OCI-LY1 (cell line): ENCODE results near the gene TUB.

ENCODE experiments used
- H2AFZ ChIP-seq: fragments of 200-600 bp; sonication (generic), shearing (Covaris generic); 2 replicates; pipeline ENCODE4 v1.6.0; 2014; ENCODE audit warnings: antibody characterized with exemption, mild to moderate bottlenecking, low read length
- H3F3A ChIP-seq: fragments of 200-600 bp; sonication (generic), shearing (Covaris generic); 2 replicates; pipeline ENCODE4 v1.6.0; 2014; ENCODE audit warnings: mild to moderate bottlenecking, antibody characterized with exemption, low read length, moderate library complexity; ENCODE audit not compliant: insufficient read depth
- H3K27ac ChIP-seq: fragments of 200-600 bp; sonication (generic); 2 replicates; pipeline ENCODE4 v1.5.1; 2014; ENCODE audit warnings: low read length, mixed run types, mild to moderate bottlenecking, low read depth; ENCODE audit not compliant: poor library complexity, severe bottlenecking
- H3K27me3 ChIP-seq: fragments of 200-600 bp; sonication (generic); 2 replicates; pipeline ENCODE4 v1.6.0; 2014; ENCODE audit warnings: antibody characterized with exemption, mild to moderate bottlenecking, low read length, moderate library complexity; ENCODE audit not compliant: insufficient read depth
- H3K36me3 ChIP-seq: fragments of 200-600 bp; sonication (generic); 2 replicates; pipeline ENCODE4 v1.6.1; 2014; ENCODE audit warnings: mild to moderate bottlenecking, antibody characterized with exemption, low read length, moderate library complexity, mixed read lengths; ENCODE audit not compliant: insufficient read depth
- H3K4me1 ChIP-seq: fragments of 200-600 bp; sonication (generic); 2 replicates; pipeline ENCODE4 v1.5.1; 2014; ENCODE audit warnings: mild to moderate bottlenecking, low read length, moderate library complexity; ENCODE audit not compliant: insufficient read depth, severe bottlenecking
- H3K4me2 ChIP-seq: fragments of 200-600 bp; sonication (generic), shearing (Covaris generic); 2 replicates; pipeline ENCODE4 v1.6.1; 2014; ENCODE audit warnings: low read length
- H3K4me3 ChIP-seq: fragments of 200-600 bp; sonication (generic); 2 replicates; pipeline ENCODE4 v1.5.1; 2014; ENCODE audit warnings: low read length, low read depth, mild to moderate bottlenecking, mixed read lengths; ENCODE audit not compliant: poor library complexity, severe bottlenecking
- H3K79me2 ChIP-seq: fragments of 200-600 bp; shearing (Covaris generic); 2 replicates; pipeline ENCODE4 v1.6.1; 2016; ENCODE audit warnings: mixed run types, low read length, mixed read lengths; ENCODE audit not compliant: insufficient read depth
- H3K9ac ChIP-seq: fragments of 200-600 bp; sonication (generic), shearing (Covaris generic); 2 replicates; pipeline ENCODE4 v1.6.1; 2014; ENCODE audit warnings: mild to moderate bottlenecking, low read length, mixed read lengths
- H3K9me2 ChIP-seq: fragments of 200-600 bp; sonication (generic), shearing (Covaris generic); 2 replicates; pipeline ENCODE4 v1.6.1; 2014; ENCODE audit warnings: low read depth, mild to moderate bottlenecking, low read length, mixed read lengths
- H3K9me3 ChIP-seq: fragments of 200-600 bp; shearing (Covaris generic); 2 replicates; pipeline ENCODE4 v1.6.1; 2014; ENCODE audit warnings: low read length, mixed read lengths
- H4K20me1 ChIP-seq: fragments of 200-600 bp; sonication (generic), shearing (Covaris generic); 2 replicates; pipeline ENCODE4 v1.6.0; 2016; ENCODE audit warnings: mild to moderate bottlenecking, low read length; ENCODE audit not compliant: insufficient read depth
- CTCF ChIP-seq: fragments of 200-600 bp; sonication (generic), shearing (Covaris generic); IDR thresholded peaks from 2 replicates; pipeline ENCODE4 v1.5.1; 2017; ENCODE audit warnings: mild to moderate bottlenecking, antibody characterized with exemption, low read length, moderate library complexity, mixed read lengths
- EZH2 ChIP-seq: fragments of 200-600 bp; sonication (generic), shearing (Covaris generic); IDR thresholded peaks from 2 replicates; pipeline ENCODE4 v1.8.0; 2017; ENCODE audit warnings: borderline replicate concordance, mixed run types, mild to moderate bottlenecking, antibody characterized with exemption, low read length, moderate library complexity, mixed read lengths

The TUB gene

DNA sequence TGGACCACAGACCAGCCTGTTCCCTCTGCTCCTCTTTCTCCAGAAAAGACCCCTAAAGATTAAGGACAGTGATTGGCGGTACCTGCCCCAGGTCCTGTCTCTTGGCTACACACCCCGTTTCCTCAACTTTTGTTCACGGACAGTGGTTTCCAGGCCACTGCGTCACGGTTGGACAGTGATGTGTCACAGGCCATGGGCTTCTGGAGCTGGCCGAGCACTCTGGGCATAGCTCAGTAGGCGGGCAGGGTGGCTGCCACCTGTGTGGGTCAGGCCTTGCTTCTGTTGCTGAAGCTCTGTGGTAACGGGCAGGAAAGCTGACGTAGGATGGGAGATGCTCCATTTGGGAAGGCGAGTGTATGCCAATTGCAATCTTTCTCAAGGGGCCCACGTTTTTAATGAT lies 13.6 kb downstream of the TUB start:
- H3K4me3 ChIP-seq = no peak overlapping the region
- no peaks in the 10 kb centered on the region for H3K36me3 ChIP-seq
- no peaks in the 10 kb centered on the region for H3K79me2 ChIP-seq
- H4K20me1 ChIP-seq = no peaks in the 10 kb centered on the region
- no peaks in the 10 kb centered on the region for H3F3A ChIP-seq
- H3K4me2 ChIP-seq = no peak overlapping the region
- no peak for TF ChIP-seq CTCF
- no peak for TF ChIP-seq EZH2
- no peaks in the 10 kb centered on the region for H3K4me1 ChIP-seq
- no peak overlapping the region for H3K27ac ChIP-seq
- no peaks in the 10 kb centered on the region for H3K9me2 ChIP-seq
- H2AFZ ChIP-seq = no peak overlapping the region
- H3K9ac ChIP-seq = no peak overlapping the region
- H3K27me3 ChIP-seq = no peaks in the 10 kb centered on the region
- no peaks in the 10 kb centered on the region for H3K9me3 ChIP-seq

GRCh38 chr11:8095371-8095770 lies 14.4 kb downstream of the TUB start:
- H3K4me2 ChIP-seq = no peak overlapping the region
- no peaks in the 10 kb centered on the region for H3K4me1 ChIP-seq
- no peaks in the 10 kb centered on the region for H3K79me2 ChIP-seq
- no peaks in the 10 kb centered on the region for H3K9me3 ChIP-seq
- H3K27me3 ChIP-seq = no peaks in the 10 kb centered on the region
- no peak for TF ChIP-seq CTCF
- no peak for TF ChIP-seq EZH2
- no peaks in the 10 kb centered on the region for H3F3A ChIP-seq
- H3K9ac ChIP-seq = no peak overlapping the region
- H3K36me3 ChIP-seq = no peaks in the 10 kb centered on the region
- no peak overlapping the region for H3K4me3 ChIP-seq
- no peak overlapping the region for H2AFZ ChIP-seq
- no peaks in the 10 kb centered on the region for H3K9me2 ChIP-seq
- H4K20me1 ChIP-seq = no peaks in the 10 kb centered on the region
- H3K27ac ChIP-seq = no peak overlapping the region

DNA sequence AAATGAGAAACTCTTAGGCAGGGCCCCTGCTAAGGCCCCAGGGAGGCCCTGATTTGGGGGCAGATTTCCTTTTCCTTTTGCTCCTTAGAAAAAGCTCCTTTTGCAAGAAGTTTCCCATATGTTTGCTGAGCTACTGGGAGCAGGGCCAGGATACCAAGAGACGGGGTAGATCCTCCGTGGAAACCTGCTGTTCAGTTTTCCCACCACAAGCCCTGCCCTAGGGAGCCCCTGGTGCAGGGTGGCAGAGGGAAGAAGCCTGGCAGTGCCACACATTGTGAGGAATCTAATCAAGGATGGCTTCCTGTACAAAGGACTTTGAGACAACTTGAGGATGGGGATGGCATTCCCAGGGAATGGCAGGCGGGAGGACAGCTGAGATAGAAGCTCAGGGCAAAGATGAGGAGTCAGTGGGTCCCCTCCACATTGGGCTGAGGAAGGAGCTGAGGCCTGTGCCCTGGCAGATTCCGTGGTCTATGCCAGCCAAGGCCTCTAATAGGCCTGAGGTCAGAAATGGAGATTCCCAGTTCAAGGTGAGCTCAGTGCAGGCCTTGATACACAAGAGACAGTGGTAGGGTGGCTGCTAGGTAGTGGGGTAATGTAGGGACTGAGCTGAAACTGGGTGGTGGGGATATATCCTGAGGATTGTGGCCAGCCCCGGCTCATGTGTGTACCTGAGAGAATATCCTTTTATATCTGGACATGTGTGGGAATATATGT lies 15.0 kb downstream of the TUB start:
- Histone ChIP-seq H3K9me3 (no peaks in the 10 kb centered on the region), H3K27ac (no peak overlapping the region), H3K4me1 (no peaks in the 10 kb centered on the region), H4K20me1 (no peaks in the 10 kb centered on the region), H3K79me2 (no peaks in the 10 kb centered on the region), H2AFZ (no peak overlapping the region), H3K9ac (no peak overlapping the region), H3F3A (no peaks in the 10 kb centered on the region), H3K4me2 (no peak overlapping the region), H3K27me3 (no peaks in the 10 kb centered on the region), H3K9me2 (no peaks in the 10 kb centered on the region), H3K36me3 (no peaks in the 10 kb centered on the region), H3K4me3 (no peak overlapping the region)
- TF ChIP-seq EZH2 = no peak
- no peak for TF ChIP-seq CTCF
